ENCODE results near the gene OAS2.

OAS2 gene

DNA sequence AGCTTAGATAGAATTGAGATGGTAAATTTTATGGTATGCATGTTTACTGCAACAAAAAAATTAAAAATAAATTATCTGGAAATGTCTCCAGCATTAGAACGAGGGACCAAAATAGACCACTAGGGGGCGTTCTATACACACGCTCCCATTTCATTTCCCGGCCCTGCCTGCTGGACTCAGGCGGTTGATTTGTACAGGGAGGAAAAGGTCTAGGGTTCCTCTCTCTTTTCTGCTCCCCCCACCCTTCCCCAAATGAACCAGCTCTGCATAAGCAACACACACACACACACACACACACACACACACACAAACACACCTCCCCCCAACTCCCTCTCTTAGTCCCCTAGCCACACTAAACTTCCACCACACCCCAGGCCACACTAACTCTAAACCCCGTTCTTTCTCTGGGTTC is 70.4 kb downstream of the OAS2 start:
- Histone ChIP-seq H3K27me3 (ENCODE audit: control insufficient read depth, insufficient read depth, low read length) (peaks cover 42% of the 10 kb centered on the region), H3K9ac (ENCODE audit: low read length) (no peak overlapping the region), H3K36me3 (ENCODE audit: control insufficient read depth, insufficient read depth, low read length) (no peaks in the 10 kb centered on the region), H3K4me1 (ENCODE audit: control insufficient read depth, insufficient read depth, low read length) (no peaks in the 10 kb centered on the region), H3K4me3 (ENCODE audit: low read depth, low read length) (no peak overlapping the region), H3K9me3 (ENCODE audit: control insufficient read depth, insufficient read depth, low read depth, low read length) (no peaks in the 10 kb centered on the region), H3K27ac (ENCODE audit: low read depth, low read length) (no peak overlapping the region)

DNA sequence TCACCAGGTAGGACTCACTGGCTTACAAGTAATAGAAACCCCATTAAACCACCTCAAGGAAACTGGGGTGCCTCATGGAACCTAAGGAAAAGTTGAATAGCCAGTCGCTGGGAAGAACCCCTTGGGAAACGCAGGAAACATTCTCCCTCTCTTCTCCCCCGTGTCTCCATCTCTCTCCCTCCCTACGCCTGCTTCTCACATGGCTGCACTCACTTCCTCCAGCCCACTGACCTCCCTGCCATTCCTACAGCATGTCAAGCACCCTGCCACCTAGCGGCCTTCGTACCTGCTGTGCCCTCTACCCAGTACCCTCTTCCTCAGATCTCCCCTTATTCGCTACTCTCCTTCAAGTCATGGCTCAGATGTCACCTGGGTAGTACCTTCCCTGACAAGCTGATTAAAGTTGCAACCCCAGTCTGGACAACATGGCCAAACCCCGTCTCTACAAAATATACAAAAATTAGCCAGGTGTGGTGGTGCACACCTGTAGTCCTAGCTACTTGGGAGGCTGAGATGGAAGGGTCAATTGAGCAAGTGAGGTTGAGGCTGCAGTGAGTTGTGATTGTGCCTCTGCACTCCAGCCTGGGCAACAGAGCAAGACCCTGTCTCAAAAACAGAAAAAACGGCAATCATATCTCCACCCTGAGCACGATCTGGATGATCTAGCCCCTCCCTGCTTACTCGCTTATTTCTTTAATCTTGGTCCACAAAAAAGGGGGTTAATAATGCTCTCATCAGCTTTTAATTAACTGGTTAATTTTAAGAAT is 71.8 kb downstream of the OAS2 start:
- Histone ChIP-seq H3K36me3 (ENCODE audit: control insufficient read depth, insufficient read depth, low read length) (no peaks in the 10 kb centered on the region), H3K4me3 (ENCODE audit: low read depth, low read length) (no peak overlapping the region), H3K9me3 (ENCODE audit: control insufficient read depth, insufficient read depth, low read depth, low read length) (no peaks in the 10 kb centered on the region), H3K27me3 (ENCODE audit: control insufficient read depth, insufficient read depth, low read length) (peaks cover 47% of the 10 kb centered on the region), H3K9ac (ENCODE audit: low read length) (no peak overlapping the region), H3K27ac (ENCODE audit: low read depth, low read length) (no peak overlapping the region), H3K4me1 (ENCODE audit: control insufficient read depth, insufficient read depth, low read length) (no peaks in the 10 kb centered on the region)

DNA sequence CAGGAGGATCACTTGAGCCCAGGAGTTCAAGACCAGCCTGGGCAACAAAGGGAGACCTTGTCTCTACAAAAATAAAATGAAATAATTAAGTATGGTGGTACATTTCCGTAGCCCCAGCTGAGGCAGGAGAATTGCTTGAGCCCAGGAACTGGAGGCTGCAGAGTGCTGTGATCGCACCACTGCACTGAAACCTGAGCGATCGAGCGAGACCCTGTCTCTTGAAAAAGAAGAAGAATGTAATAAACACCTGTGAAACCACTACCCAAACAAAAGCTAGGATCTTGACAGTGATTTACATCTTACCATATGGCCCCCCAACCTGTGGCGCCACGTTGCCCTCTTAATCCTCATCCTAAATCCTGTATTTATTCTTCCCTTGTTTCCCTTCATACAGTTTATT is 72.5 kb downstream of the OAS2 start:
- Histone ChIP-seq H3K4me1 (ENCODE audit: control insufficient read depth, insufficient read depth, low read length) (no peaks in the 10 kb centered on the region), H3K9me3 (ENCODE audit: control insufficient read depth, insufficient read depth, low read depth, low read length) (no peaks in the 10 kb centered on the region), H3K27ac (ENCODE audit: low read depth, low read length) (no peak overlapping the region), H3K27me3 (ENCODE audit: control insufficient read depth, insufficient read depth, low read length) (peaks cover 49% of the 10 kb centered on the region), H3K9ac (ENCODE audit: low read length) (no peak overlapping the region), H3K4me3 (ENCODE audit: low read depth, low read length) (no peak overlapping the region), H3K36me3 (ENCODE audit: control insufficient read depth, insufficient read depth, low read length) (no peaks in the 10 kb centered on the region)

DNA sequence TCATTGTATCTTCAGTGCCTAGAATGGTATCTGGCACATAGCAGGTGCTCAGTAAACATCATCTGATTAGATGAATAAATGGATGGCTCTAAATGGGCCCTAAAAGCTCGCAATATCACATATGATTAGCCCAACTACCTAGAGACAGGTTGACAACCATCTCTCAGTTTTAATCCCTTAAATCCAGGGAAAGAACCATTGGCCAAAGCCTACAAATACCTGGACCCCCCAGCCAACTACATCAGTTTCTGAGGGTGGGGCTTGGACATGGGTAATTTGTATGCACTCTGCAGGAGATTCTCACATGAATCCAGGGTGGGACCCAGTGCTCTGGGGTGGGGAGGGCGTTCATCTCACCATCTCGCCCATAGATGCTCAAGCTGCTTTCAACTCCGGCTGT is 73.4 kb downstream of the OAS2 start:
- Histone ChIP-seq H3K9ac (ENCODE audit: low read length) (no peak overlapping the region), H3K36me3 (ENCODE audit: control insufficient read depth, insufficient read depth, low read length) (no peaks in the 10 kb centered on the region), H3K9me3 (ENCODE audit: control insufficient read depth, insufficient read depth, low read depth, low read length) (no peaks in the 10 kb centered on the region), H3K4me1 (ENCODE audit: control insufficient read depth, insufficient read depth, low read length) (no peaks in the 10 kb centered on the region), H3K27me3 (ENCODE audit: control insufficient read depth, insufficient read depth, low read length) (peaks cover 52% of the 10 kb centered on the region), H3K27ac (ENCODE audit: low read depth, low read length) (no peak overlapping the region), H3K4me3 (ENCODE audit: low read depth, low read length) (no peak overlapping the region)

DNA sequence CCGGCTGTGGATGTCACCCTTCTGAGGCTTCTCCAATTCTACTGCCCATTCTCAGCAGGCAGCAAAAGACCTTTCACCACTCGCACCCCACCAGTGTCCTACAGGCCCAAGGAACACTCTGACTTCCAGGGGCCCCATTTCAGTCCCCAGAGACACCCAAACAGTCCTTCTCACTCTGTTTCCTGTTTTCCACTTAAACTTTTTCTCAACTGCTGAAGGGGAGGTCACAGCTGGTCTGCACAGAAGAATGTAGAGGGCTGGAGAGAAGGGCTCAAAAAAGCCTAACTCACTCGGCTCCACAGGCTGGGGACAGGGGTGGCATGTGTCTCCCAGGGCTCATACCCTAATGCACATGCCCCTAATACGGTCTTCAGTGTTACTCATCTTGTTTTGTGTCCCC is 74.0 kb downstream of the OAS2 start:
- H3K4me1 ChIP-seq (ENCODE audit: control insufficient read depth, insufficient read depth, low read length): no peaks in the 10 kb centered on the region
- H3K27me3 ChIP-seq (ENCODE audit: control insufficient read depth, insufficient read depth, low read length): peaks cover 57% of the 10 kb centered on the region
- no peak overlapping the region for H3K9ac ChIP-seq (ENCODE audit: low read length)
- no peak overlapping the region for H3K4me3 ChIP-seq (ENCODE audit: low read depth, low read length)
- H3K9me3 ChIP-seq (ENCODE audit: control insufficient read depth, insufficient read depth, low read depth, low read length): no peaks in the 10 kb centered on the region
- no peaks in the 10 kb centered on the region for H3K36me3 ChIP-seq (ENCODE audit: control insufficient read depth, insufficient read depth, low read length)
- no peak overlapping the region for H3K27ac ChIP-seq (ENCODE audit: low read depth, low read length)

DNA sequence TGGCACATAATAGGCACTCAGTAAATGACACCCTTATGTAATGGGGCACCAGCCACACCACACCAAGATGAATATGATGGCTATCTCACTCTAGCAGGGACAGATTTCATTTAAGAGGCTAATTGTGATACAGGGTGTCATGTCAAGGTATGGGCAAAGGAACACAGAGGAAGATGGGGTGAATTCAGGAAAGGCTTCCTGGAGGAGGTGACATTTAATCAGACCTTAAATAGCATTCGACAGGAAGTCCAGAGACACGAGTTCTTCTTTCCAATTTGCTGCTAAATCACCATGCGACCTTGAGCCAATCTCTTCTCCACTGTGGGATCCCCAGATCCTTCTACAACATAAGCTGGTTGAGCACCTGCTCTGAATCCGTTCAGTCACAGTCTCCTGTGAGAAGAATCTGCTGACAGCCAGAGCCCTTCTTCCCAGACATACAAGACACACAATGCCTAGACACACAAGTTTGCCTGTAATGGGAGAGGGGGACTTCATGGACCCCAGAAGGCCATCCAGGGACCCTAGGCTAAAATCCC is 76.7 kb downstream of the OAS2 start:
- no peak overlapping the region for H3K9ac ChIP-seq (ENCODE audit: low read length)
- H3K27ac ChIP-seq (ENCODE audit: low read depth, low read length): no peak overlapping the region

DNA sequence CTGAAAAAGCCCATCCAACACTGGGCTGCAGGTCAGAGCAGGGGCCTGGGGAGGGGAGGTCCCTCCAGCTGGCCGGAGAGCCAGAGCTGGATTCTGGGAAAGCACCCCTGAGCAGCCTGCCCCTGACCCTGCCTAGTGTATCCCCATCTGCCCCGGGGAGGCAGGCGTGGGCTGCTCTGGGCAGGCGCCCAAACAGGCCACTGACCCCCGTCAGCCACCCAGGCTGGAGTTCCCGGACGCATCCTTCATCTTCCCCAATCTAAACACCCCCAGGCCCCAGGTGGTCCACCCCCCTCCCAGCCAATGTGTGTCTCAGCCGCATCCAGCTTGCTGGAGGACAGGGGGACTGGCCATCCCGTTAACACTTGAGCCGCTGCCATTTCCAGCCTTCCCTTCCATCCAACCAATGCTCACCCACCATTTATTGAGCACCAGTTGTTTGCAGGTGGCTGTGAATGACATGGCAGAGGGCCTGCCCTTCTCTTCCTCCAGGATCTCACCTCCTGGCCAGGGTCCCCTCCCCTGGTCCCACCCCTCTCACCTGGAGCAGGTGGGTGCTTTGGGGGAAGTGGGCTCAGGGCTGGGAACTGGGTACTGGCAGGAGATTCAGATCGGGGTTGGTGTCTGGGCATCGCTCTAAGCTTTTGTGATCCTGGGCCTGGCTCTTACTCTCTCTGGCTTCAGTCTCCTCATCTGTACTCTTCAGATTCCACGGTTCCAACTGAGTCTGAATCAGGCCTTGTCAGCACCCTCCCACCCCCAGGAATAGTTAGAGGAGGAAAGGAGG is 77.5 kb downstream of the OAS2 start:
- no peak overlapping the region for H3K27ac ChIP-seq (ENCODE audit: low read depth, low read length)
- H3K27me3 ChIP-seq (ENCODE audit: control insufficient read depth, insufficient read depth, low read length): peaks cover 80% of the 10 kb centered on the region
- no peaks in the 10 kb centered on the region for H3K36me3 ChIP-seq (ENCODE audit: control insufficient read depth, insufficient read depth, low read length)
- H3K4me3 ChIP-seq (ENCODE audit: low read depth, low read length): peak overlapping the region; percentile 63
- H3K9ac ChIP-seq (ENCODE audit: low read length): no peak overlapping the region
- H3K9me3 ChIP-seq (ENCODE audit: control insufficient read depth, insufficient read depth, low read depth, low read length): no peaks in the 10 kb centered on the region
- peaks cover 3% of the 10 kb centered on the region; the same call in 1 of the 2 replicates for H3K4me1 ChIP-seq (ENCODE audit: control insufficient read depth, insufficient read depth, low read length)

More for the DNA sequence above, 76.7 kb downstream of the OAS2 start:
- Histone ChIP-seq H3K4me3 (ENCODE audit: low read depth, low read length) (no peak overlapping the region), H3K9me3 (ENCODE audit: control insufficient read depth, insufficient read depth, low read depth, low read length) (no peaks in the 10 kb centered on the region), H3K36me3 (ENCODE audit: control insufficient read depth, insufficient read depth, low read length) (no peaks in the 10 kb centered on the region), H3K4me1 (ENCODE audit: control insufficient read depth, insufficient read depth, low read length) (peaks cover 3% of the 10 kb centered on the region; the same call in 1 of the 2 replicates), H3K27me3 (ENCODE audit: control insufficient read depth, insufficient read depth, low read length) (peaks cover 74% of the 10 kb centered on the region)

DNA sequence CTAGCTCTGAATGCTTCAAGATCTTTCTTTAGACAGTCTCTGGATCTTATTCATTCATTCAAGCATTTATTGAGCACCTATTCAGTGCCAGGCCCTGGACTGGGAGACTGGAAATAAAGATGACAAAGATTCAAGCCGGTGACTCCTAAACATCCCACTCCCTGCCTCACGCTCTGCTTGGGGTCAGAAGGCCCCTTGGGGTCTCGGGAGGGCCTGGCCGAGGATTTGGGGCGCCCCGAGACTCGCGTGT is 78.0 kb downstream of the OAS2 start:
- no peak overlapping the region for H3K27ac ChIP-seq (ENCODE audit: low read depth, low read length)

DNA sequence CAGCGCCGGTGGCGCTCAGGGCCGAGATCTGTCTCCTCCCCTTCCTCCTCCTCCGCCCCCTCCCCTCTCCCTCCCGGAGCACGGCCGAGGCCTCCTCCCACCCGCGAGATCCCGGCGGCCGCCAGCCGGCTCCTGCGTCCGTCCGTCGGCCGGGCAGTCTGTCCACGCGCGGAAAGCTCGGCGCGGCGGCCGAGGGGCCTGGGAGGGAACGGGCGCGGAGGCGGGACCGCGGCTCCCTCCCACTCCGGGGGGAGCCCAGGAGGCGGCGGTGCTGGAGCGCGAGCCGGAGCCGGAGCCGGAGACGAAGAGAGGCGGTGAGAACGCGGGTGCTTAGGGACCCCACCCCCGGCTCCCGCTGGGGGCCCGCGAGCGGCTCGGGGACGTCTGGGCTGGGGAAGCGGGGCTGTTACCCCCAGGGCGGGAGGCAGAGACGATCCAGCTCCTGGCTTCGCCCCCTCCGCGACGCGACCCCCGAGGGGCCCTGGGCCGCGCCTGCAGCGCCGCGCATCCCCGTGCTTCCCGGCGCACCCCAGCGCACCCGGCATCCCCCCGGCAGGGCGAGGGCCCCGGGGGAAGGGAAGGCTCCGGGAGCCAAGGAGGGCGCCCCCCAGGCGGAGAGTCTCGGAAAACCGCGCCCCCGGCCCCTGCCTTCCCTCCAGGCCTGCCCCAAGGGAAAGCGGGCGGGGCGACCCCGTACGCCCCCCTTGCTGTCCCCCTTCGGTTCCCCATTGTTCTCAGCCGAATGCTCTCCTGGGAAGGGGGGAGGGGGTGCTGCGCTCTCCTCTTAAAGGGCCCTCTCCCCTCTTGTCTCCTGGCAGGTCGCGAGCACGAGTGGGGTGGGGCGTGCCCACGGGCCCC is 78.5 kb downstream of the OAS2 start, which contains the start of gene DTX1:
Gene DTX1 (plus strand): TSS at position 100 of the 858 bp plus-strand sequence. CDS start 1,463 bp downstream, outside the sequence.
- peak within 1 kb of the TSS; percentile 63 for H3K4me3 ChIP-seq (ENCODE audit: low read depth, low read length)
- H3K27ac ChIP-seq (ENCODE audit: low read depth, low read length): no peak within 1 kb of the TSS
- H3K9me3 ChIP-seq (ENCODE audit: control insufficient read depth, insufficient read depth, low read depth, low read length): no peaks in the 10 kb centered on the region
- peaks cover 78% of the 10 kb centered on the region for H3K27me3 ChIP-seq (ENCODE audit: control insufficient read depth, insufficient read depth, low read length)
- H3K36me3 ChIP-seq (ENCODE audit: control insufficient read depth, insufficient read depth, low read length): no peaks in the 10 kb centered on the region
- H3K4me1 ChIP-seq (ENCODE audit: control insufficient read depth, insufficient read depth, low read length): peaks cover 3% of the 10 kb centered on the region; the same call in 1 of the 2 replicates
- no peak within 1 kb of the TSS for H3K9ac ChIP-seq (ENCODE audit: low read length)

More for the DNA sequence above, 78.0 kb downstream of the OAS2 start:
- Histone ChIP-seq H3K4me3 (ENCODE audit: low read depth, low read length) (peak overlapping the region; percentile 63), H3K9me3 (ENCODE audit: control insufficient read depth, insufficient read depth, low read depth, low read length) (no peaks in the 10 kb centered on the region), H3K9ac (ENCODE audit: low read length) (no peak overlapping the region), H3K36me3 (ENCODE audit: control insufficient read depth, insufficient read depth, low read length) (no peaks in the 10 kb centered on the region), H3K27me3 (ENCODE audit: control insufficient read depth, insufficient read depth, low read length) (peaks cover 78% of the 10 kb centered on the region), H3K4me1 (ENCODE audit: control insufficient read depth, insufficient read depth, low read length) (peaks cover 3% of the 10 kb centered on the region; the same call in 1 of the 2 replicates)

DNA sequence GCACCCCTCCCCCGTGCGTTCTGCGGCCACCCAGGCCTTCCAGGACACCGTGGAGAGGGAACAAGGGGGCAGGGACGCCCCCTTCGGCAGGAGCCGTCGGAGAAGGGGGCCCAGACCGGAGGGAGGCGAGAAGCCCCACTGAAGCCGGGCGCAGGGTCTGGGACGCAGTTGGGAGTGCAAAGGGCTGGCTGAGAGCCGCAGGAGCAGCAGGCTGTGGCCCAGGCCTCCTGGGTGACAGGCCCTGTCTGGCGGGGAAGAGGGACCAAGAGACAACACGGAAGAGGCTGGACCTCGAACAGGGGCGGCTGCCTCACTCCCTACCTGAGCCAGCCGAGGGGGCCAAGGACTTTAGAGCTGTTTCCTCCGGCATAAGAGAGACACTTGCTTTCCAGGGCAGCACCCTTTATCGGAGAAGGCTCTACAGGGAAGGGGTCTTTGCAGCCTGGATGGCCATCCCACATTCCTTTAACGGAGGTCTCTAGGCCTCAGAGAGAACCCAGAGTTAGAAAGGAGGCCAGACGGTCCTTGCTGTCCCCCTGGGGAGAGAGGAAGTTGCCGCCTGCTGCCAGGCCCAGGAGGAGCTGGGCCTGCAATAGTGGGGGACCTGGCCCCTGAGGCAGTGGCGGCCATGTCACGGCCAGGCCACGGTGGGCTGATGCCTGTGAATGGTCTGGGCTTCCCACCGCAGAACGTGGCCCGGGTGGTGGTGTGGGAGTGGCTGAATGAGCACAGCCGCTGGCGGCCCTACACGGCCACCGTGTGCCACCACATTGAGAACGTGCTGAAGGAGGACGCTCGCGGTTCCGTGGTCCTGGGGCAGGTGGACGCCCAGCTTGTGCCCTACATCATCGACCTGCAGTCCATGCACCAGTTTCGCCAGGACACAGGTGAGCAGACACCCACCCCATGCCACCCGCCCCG is 79.5 kb downstream of the OAS2 start:
- no peaks in the 10 kb centered on the region for H3K36me3 ChIP-seq (ENCODE audit: control insufficient read depth, insufficient read depth, low read length)
- H3K4me1 ChIP-seq (ENCODE audit: control insufficient read depth, insufficient read depth, low read length): peaks cover 8% of the 10 kb centered on the region
- H3K4me3 ChIP-seq (ENCODE audit: low read depth, low read length): peak overlapping the region; percentile 63; the same call in 1 of the 2 replicates
- peaks cover 75% of the 10 kb centered on the region for H3K27me3 ChIP-seq (ENCODE audit: control insufficient read depth, insufficient read depth, low read length)
- no peak overlapping the region for H3K27ac ChIP-seq (ENCODE audit: low read depth, low read length)
- no peak overlapping the region for H3K9ac ChIP-seq (ENCODE audit: low read length)
- no peaks in the 10 kb centered on the region for H3K9me3 ChIP-seq (ENCODE audit: control insufficient read depth, insufficient read depth, low read depth, low read length)

Data from HUES6 (cell line).